ENCODE results near the gene MAML1. TPM values are rescaled to one million over a fixed set of nuclear protein-coding genes. Genes with fewer than 3 reads are reported as not detected.
A peak's percentile ranks its signal among the peaks of the same experiment; 100 is the strongest.

Gene MAML1
- total RNA-seq, 1 donor from 2014 or later = 42.6 TPM

- H3K4me1 Mint-ChIP-seq (ENCODE audit: unreplicated experiment) = peaks cover 43% of the 10 kb centered on the region
- no peak for DNase-seq (ENCODE audit: extremely low spot score, unreplicated experiment)
- H3K9me3 Mint-ChIP-seq = no peaks in the 10 kb centered on the region
Observed at GRCh38 chr5:179763215-179763945, 30.8 kb downstream of the MAML1 start.

GRCh38 chr5:179764056-179764455 is 31.4 kb downstream of the MAML1 start:
- Mint-ChIP-seq H3K4me3 (no peak overlapping the region), H3K9me3 (no peaks in the 10 kb centered on the region), H3K27ac (peak overlapping the region; percentile 95), H3K36me3 (peaks cover 5% of the 10 kb centered on the region), H3K27me3 (no peaks in the 10 kb centered on the region), H3K4me1 (ENCODE audit: unreplicated experiment) (peaks cover 42% of the 10 kb centered on the region)
- DNase-seq (ENCODE audit: extremely low spot score, unreplicated experiment) = no peak
- no peak for TF ChIP-seq CTCF (conservative IDR thresholded peaks at IDR 0.05)

More at GRCh38 chr5:179763215-179763945, 30.8 kb downstream of the MAML1 start:
- Mint-ChIP-seq H3K36me3 (peaks cover 4% of the 10 kb centered on the region), H3K4me3 (peak overlapping the region; percentile 42), H3K27ac (peak overlapping the region; percentile 95), H3K27me3 (no peaks in the 10 kb centered on the region)
- TF ChIP-seq CTCF (conservative IDR thresholded peaks at IDR 0.05) = peak; percentile 93

- Mint-ChIP-seq H3K9me3 (no peaks in the 10 kb centered on the region), H3K36me3 (peaks cover 12% of the 10 kb centered on the region), H3K4me1 (ENCODE audit: unreplicated experiment) (peaks cover 28% of the 10 kb centered on the region), H3K27ac (peak overlapping the region; percentile 67), H3K4me3 (no peak overlapping the region), H3K27me3 (no peaks in the 10 kb centered on the region)
- DNase-seq (ENCODE audit: extremely low spot score, unreplicated experiment) = no peak
- no peak for TF ChIP-seq CTCF (conservative IDR thresholded peaks at IDR 0.05)
Observed at GRCh38 chr5:179765400-179765799, 32.8 kb downstream of the MAML1 start.

GRCh38 chr5:179766021-179766725 is 33.6 kb downstream of the MAML1 start:
- Mint-ChIP-seq H3K36me3 (peaks cover 12% of the 10 kb centered on the region), H3K27ac (no peak overlapping the region), H3K9me3 (no peaks in the 10 kb centered on the region), H3K4me3 (no peak overlapping the region), H3K27me3 (no peaks in the 10 kb centered on the region), H3K4me1 (ENCODE audit: unreplicated experiment) (peaks cover 25% of the 10 kb centered on the region)
- no peak for DNase-seq (ENCODE audit: extremely low spot score, unreplicated experiment)
- no peak for TF ChIP-seq CTCF (conservative IDR thresholded peaks at IDR 0.05)

- Mint-ChIP-seq H3K27me3 (no peaks in the 10 kb centered on the region), H3K4me3 (no peak overlapping the region), H3K4me1 (ENCODE audit: unreplicated experiment) (peaks cover 21% of the 10 kb centered on the region), H3K9me3 (no peaks in the 10 kb centered on the region), H3K27ac (no peak overlapping the region), H3K36me3 (peaks cover 12% of the 10 kb centered on the region)
- DNase-seq (ENCODE audit: extremely low spot score, unreplicated experiment) = no peak
- no peak for TF ChIP-seq CTCF (conservative IDR thresholded peaks at IDR 0.05)
Observed at GRCh38 chr5:179766726-179767455, 34.3 kb downstream of the MAML1 start.

All from type B pancreatic cell (in vitro differentiated cells).